Mesenchymal stem cell (in vitro differentiated cells and primary cell): ENCODE data around the gene TMEM151A.
A peak's percentile ranks its signal among the peaks of the same experiment; 100 is the strongest.

Experiments
- DNase-seq: peaks from one replicate; pipeline ENCODE4 v3.0.0-alpha.2; 2013
- H2AFZ ChIP-seq: one replicate; pipeline ENCODE4 v1.6.1; 2013; ENCODE audit warnings: low read depth, mild to moderate bottlenecking, control low read depth, inconsistent platforms, low read length, moderate library complexity
- H2AK5ac ChIP-seq: 2 replicates; pipeline ENCODE4 v1.6.1; 2013; ENCODE audit warnings: low read length, moderate library complexity, mild to moderate bottlenecking, inconsistent platforms; ENCODE audit not compliant: severe bottlenecking
- H2BK120ac ChIP-seq: one replicate; pipeline ENCODE4 v1.6.1; 2013; ENCODE audit warnings: low read depth, mild to moderate bottlenecking, inconsistent platforms, low read length, moderate library complexity
- H2BK12ac ChIP-seq, 2 experiments: one replicate each; pipeline ENCODE4 v1.6.1; 2013; ENCODE audit warnings: inconsistent platforms in 2 of 2, low read length in 2 of 2, mild to moderate bottlenecking in 2 of 2, moderate library complexity in 2 of 2, control low read depth in 1 of 2
- H2BK15ac ChIP-seq: one replicate; pipeline ENCODE4 v1.6.1; 2013; ENCODE audit warnings: mild to moderate bottlenecking, low read depth, inconsistent platforms; ENCODE audit not compliant: poor library complexity, severe bottlenecking
- H2BK5ac ChIP-seq: 2 replicates; pipeline ENCODE4 v1.6.1; 2013; ENCODE audit warnings: low read depth, mild to moderate bottlenecking, low read length, control low read depth, inconsistent platforms; ENCODE audit not compliant: poor library complexity, severe bottlenecking
- H3K14ac ChIP-seq, 2 experiments: one replicate each; pipeline ENCODE4 v1.6.1; 2013; ENCODE audit warnings: inconsistent platforms in 2 of 2, low read length in 2 of 2, control low read depth in 1 of 2, mild to moderate bottlenecking in 1 of 2, moderate library complexity in 1 of 2
- H3K18ac ChIP-seq, 2 experiments: one replicate each; pipeline ENCODE4 v1.6.1; 2013; ENCODE audit warnings: inconsistent platforms in 2 of 2, low read length in 2 of 2, control low read depth in 1 of 2, low read depth in 1 of 2, mild to moderate bottlenecking in 1 of 2
- H3K23ac ChIP-seq, 2 experiments: one replicate each; pipeline ENCODE4 v1.6.1; 2013; ENCODE audit warnings: inconsistent platforms in 2 of 2, low read length in 2 of 2, mild to moderate bottlenecking in 2 of 2, moderate library complexity in 2 of 2, control low read depth in 1 of 2
- H3K27ac ChIP-seq: 2 replicates; pipeline ENCODE4 v1.5.1; 2013; ENCODE audit warnings: mild to moderate bottlenecking, moderate library complexity, low read length, control low read depth, inconsistent platforms; ENCODE audit not compliant: poor library complexity, severe bottlenecking
- H3K27me3 ChIP-seq, 2 experiments: 2 replicates each; pipeline versions ENCODE4 v1.6.1 to v1.7.0; 2013; ENCODE audit warnings: low read length in 2 of 2, mild to moderate bottlenecking in 2 of 2, moderate library complexity in 2 of 2, control low read depth in 1 of 2, inconsistent platforms in 1 of 2; ENCODE audit not compliant: control insufficient read depth in 1 of 2, insufficient read depth in 1 of 2
- H3K36me3 ChIP-seq, 2 experiments: 2 replicates each; pipeline versions ENCODE4 v1.6.1 to v1.7.0; 2013; ENCODE audit warnings: low read length in 2 of 2, control low read depth in 1 of 2, inconsistent platforms in 1 of 2, low read depth in 1 of 2, mild to moderate bottlenecking in 1 of 2; ENCODE audit not compliant: insufficient read depth in 2 of 2, control insufficient read depth in 1 of 2
- H3K4ac ChIP-seq, 2 experiments: one replicate each; pipeline ENCODE4 v1.6.1; 2013; ENCODE audit warnings: inconsistent platforms in 2 of 2, low read length in 2 of 2, mild to moderate bottlenecking in 2 of 2, moderate library complexity in 2 of 2, control low read depth in 1 of 2, low read depth in 1 of 2
- H3K4me1 ChIP-seq: 2 replicates; pipeline ENCODE4 v1.6.1; 2013; ENCODE audit warnings: low read depth, low read length, control low read depth; ENCODE audit not compliant: control insufficient read depth, insufficient read depth
- H3K4me2 ChIP-seq: 2 replicates; pipeline ENCODE4 v1.6.1; 2013; ENCODE audit warnings: low read length, mild to moderate bottlenecking, inconsistent platforms; ENCODE audit not compliant: poor library complexity, severe bottlenecking
- H3K4me3 ChIP-seq, 2 experiments: 2 replicates each; pipeline versions ENCODE4 v1.5.1 to v1.7.0; 2013; ENCODE audit warnings: low read length in 2 of 2, mild to moderate bottlenecking in 2 of 2, control low read depth in 1 of 2, low read depth in 1 of 2; ENCODE audit not compliant: insufficient read depth in 1 of 2
- H3K79me1 ChIP-seq: replicated peaks from 2 replicates; pipeline ENCODE4 v1.6.1; 2013; ENCODE audit warnings: mild to moderate bottlenecking, control low read depth, low read length, inconsistent platforms; ENCODE audit not compliant: poor library complexity, severe bottlenecking
- H3K9ac ChIP-seq: 2 replicates; pipeline ENCODE4 v1.7.0; 2013; ENCODE audit warnings: mild to moderate bottlenecking, low read length, moderate library complexity
- H3K9me3 ChIP-seq: 2 replicates; pipeline ENCODE4 v1.7.0; 2013; ENCODE audit warnings: mild to moderate bottlenecking, low read length; ENCODE audit not compliant: control insufficient read depth
- H4K8ac ChIP-seq: one replicate; pipeline ENCODE4 v1.6.1; 2013; ENCODE audit warnings: inconsistent platforms, mild to moderate bottlenecking, low read length, moderate library complexity
- H4K91ac ChIP-seq: one replicate; pipeline ENCODE4 v1.6.1; 2013; ENCODE audit warnings: mild to moderate bottlenecking, low read length, inconsistent platforms
- WGBS: methylation state at CpG from one replicate; pipeline ENCODE4 v1.1.7; 2013; ENCODE audit warnings: mixed read lengths; 5-methylcytosine and 5-hydroxymethylcytosine counted together

TMEM151A gene

GRCh38 chr11:66331542-66332370 is 40.1 kb downstream of the TMEM151A start:
- no peak overlapping the region for H2BK120ac ChIP-seq
- peak overlapping the region; percentile 16 for H4K91ac ChIP-seq
- H3K4ac ChIP-seq = no peak overlapping the region
- H4K8ac ChIP-seq = peak overlapping the region; percentile 10
- peak overlapping the region; percentile 3 for H3K9ac ChIP-seq
- peaks cover 38 to 43% of the 10 kb centered on the region in 2 experiments for H3K36me3 ChIP-seq
- H3K4me1 ChIP-seq = peaks cover 62% of the 10 kb centered on the region
- H2AFZ ChIP-seq = no peak overlapping the region
- no peaks in the 10 kb centered on the region for H3K9me3 ChIP-seq
- no peak overlapping the region for H3K4me3 ChIP-seq
- DNase-seq = no peak
- no peak overlapping the region for H3K18ac ChIP-seq
- no peaks in the 10 kb centered on the region for H3K27me3 ChIP-seq
- no peak overlapping the region for H3K4me2 ChIP-seq
- peaks cover 13% of the 10 kb centered on the region for H3K79me1 ChIP-seq
- no peak overlapping the region for H3K14ac ChIP-seq
- no peak overlapping the region for H2BK15ac ChIP-seq
- 96% methylated on average over 12 of the region's 12 CpGs for WGBS
- H3K23ac ChIP-seq = no peak overlapping the region
- H2BK5ac ChIP-seq = peak overlapping the region; percentile 59
- H3K27ac ChIP-seq = no peak overlapping the region
- H2BK12ac ChIP-seq = peak overlapping the region in 1 of 2 experiments; percentile 22
- H2AK5ac ChIP-seq = no peak overlapping the region

GRCh38 chr11:66332371-66333219 is 40.9 kb downstream of the TMEM151A start:
- WGBS = 93% methylated on average over 17 of the region's 18 CpGs
- Histone ChIP-seq H3K18ac (no peak overlapping the region), H2BK5ac (no peak overlapping the region), H2AFZ (no peak overlapping the region), H3K14ac (peak overlapping the region in 1 of 2 experiments; percentile 31), H3K27ac (no peak overlapping the region), H3K4me1 (peaks cover 62% of the 10 kb centered on the region), H4K8ac (no peak overlapping the region), H2BK12ac (no peak overlapping the region), H3K27me3 (no peaks in the 10 kb centered on the region), H3K4me2 (no peak overlapping the region), H3K36me3 (peaks cover 38 to 52% of the 10 kb centered on the region in 2 experiments), H3K4ac (no peak overlapping the region), H3K9ac (peak overlapping the region; percentile 3), H2BK15ac (peak overlapping the region; percentile 46), H3K23ac (no peak overlapping the region), H3K9me3 (no peaks in the 10 kb centered on the region), H3K79me1 (peaks cover 13% of the 10 kb centered on the region), H2BK120ac (no peak overlapping the region), H2AK5ac (no peak overlapping the region), H3K4me3 (no peak overlapping the region), H4K91ac (peak overlapping the region; percentile 16)
- DNase-seq = no peak

- no peak overlapping the region for H3K18ac ChIP-seq
- peak overlapping the region; percentile 20 for H4K8ac ChIP-seq
- no peaks in the 10 kb centered on the region for H3K9me3 ChIP-seq
- no peak overlapping the region for H2AK5ac ChIP-seq
- peaks cover 38 to 54% of the 10 kb centered on the region in 2 experiments for H3K36me3 ChIP-seq
- H3K27me3 ChIP-seq = no peaks in the 10 kb centered on the region
- DNase-seq = no peak
- H3K4ac ChIP-seq = no peak overlapping the region
- H2BK5ac ChIP-seq = no peak overlapping the region
- peaks cover 63% of the 10 kb centered on the region for H3K4me1 ChIP-seq
- peak overlapping the region; percentile 36 for H3K9ac ChIP-seq
- H2AFZ ChIP-seq = no peak overlapping the region
- H4K91ac ChIP-seq = no peak overlapping the region
- H3K27ac ChIP-seq = no peak overlapping the region
- no peak overlapping the region for H2BK12ac ChIP-seq
- WGBS = 91% methylated on average over 18 of the region's 19 CpGs
- H3K79me1 ChIP-seq = peaks cover 13% of the 10 kb centered on the region
- no peak overlapping the region for H3K4me2 ChIP-seq
- H3K4me3 ChIP-seq = no peak overlapping the region
- H2BK120ac ChIP-seq = no peak overlapping the region
- H2BK15ac ChIP-seq = no peak overlapping the region
- H3K23ac ChIP-seq = no peak overlapping the region
- H3K14ac ChIP-seq = peak overlapping the region in 1 of 2 experiments; percentile 31
Measured at GRCh38 chr11:66333220-66333877, 41.7 kb downstream of the TMEM151A start.
